Measurements from ENCODE around the gene RBMS3.
"Not testable (repeated sequence)": the region's sequence is repeated elsewhere in the genome, so short reads cannot be mapped to it uniquely, and the experiment has no call there.

Gene RBMS3

DNA sequence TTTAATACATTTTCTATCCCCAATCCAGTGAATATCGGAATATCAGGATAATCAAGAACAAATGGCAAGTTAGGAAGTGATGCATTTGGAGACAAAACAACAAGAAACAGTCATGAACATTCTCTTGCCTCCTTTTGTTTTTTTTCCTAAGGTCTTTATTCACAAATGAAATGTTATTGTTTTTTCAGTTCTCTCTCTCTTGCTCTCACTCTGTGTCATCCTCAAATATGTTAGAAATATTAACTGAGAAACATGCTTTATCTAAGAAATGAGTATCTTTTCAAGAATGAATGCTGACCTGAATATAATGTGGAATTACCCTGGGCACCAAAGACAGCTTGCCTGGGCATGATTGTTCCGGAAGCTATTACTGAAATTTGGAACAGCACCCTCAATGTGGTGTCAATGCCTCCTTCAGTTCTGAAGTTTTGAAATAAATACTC, 51.3 kb downstream of the RBMS3 start:
- in situ Hi-C loops (cut with MboI; ENCODE audit: low pct_unique_long_range_greater_than_20kb, low sequenced_read_pairs): no loop called here

DNA sequence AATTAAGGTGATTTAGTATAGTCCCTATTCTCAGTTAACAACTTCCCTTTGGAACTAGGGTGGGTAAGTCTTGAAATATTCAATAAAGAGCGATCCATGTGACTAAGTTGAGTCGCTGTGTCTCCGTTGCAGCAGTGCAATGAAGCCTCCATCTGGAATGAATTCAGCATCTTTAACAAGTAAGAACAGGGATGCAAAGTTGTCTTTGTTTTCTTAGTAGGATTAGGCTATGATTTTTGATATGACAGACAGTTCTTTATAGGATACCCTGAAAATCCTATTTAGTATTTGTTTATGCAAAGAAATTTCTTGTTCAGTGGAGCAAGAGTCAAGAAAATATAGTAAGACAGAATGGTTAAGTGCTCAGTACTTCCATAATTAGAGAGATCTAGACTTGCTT, 52.7 kb downstream of the RBMS3 start:
- in situ Hi-C loops (cut with MboI; ENCODE audit: low pct_unique_long_range_greater_than_20kb, low sequenced_read_pairs): no loop called here
- DNase-seq: no peak

More for the DNA sequence above, 51.3 kb downstream of the RBMS3 start:
- DNase-seq: no peak

GRCh38 chr3:29334706-29335105, 53.8 kb downstream of the RBMS3 start:
- DNase-seq: no peak
- in situ Hi-C loops (cut with MboI; ENCODE audit: low pct_unique_long_range_greater_than_20kb, low sequenced_read_pairs): no loop called here

GRCh38 chr3:29335438-29335837, 54.6 kb downstream of the RBMS3 start:
- DNase-seq: no peak
- in situ Hi-C loops (cut with MboI; ENCODE audit: low pct_unique_long_range_greater_than_20kb, low sequenced_read_pairs): no loop called here

GRCh38 chr3:29335943-29336342, 55.1 kb downstream of the RBMS3 start:
- in situ Hi-C loops (cut with MboI; ENCODE audit: low pct_unique_long_range_greater_than_20kb, low sequenced_read_pairs): no loop called here
- no peak for DNase-seq

DNA sequence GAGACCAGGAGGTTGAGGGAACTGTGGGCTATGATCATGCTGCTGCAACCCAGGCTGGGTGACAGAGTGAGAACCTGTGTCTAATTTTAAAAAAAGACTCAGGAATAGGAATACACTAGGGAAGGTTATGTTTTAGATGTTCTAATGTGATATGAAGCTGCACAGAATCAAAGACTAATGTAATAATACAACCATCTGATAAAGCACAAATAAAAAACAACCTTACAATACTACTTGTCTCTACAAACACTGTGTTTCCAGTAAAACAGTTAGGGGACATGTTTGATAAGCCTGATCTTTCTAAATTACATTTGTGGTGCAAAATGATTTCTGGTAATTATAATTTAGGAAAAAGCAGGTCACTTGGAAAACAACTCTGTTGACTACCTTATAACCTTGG, 56.7 kb downstream of the RBMS3 start:
- DNase-seq: no peak
- in situ Hi-C loops (cut with MboI; ENCODE audit: low pct_unique_long_range_greater_than_20kb, low sequenced_read_pairs): no loop called here

GRCh38 chr3:29338377-29338776, 57.5 kb downstream of the RBMS3 start:
- in situ Hi-C loops (cut with MboI; ENCODE audit: low pct_unique_long_range_greater_than_20kb, low sequenced_read_pairs): no loop called here
- no peak for DNase-seq

GRCh38 chr3:29339016-29339833, 58.4 kb downstream of the RBMS3 start:
- in situ Hi-C loops (cut with MboI; ENCODE audit: low pct_unique_long_range_greater_than_20kb, low sequenced_read_pairs): no loop called here
- DNase-seq: no peak

GRCh38 chr3:29344154-29344553, 63.3 kb downstream of the RBMS3 start:
- no peak for DNase-seq
- in situ Hi-C loops (cut with MboI; ENCODE audit: low pct_unique_long_range_greater_than_20kb, low sequenced_read_pairs): no loop called here

- in situ Hi-C loops (cut with MboI; ENCODE audit: low pct_unique_long_range_greater_than_20kb, low sequenced_read_pairs): no loop called here
- DNase-seq: no peak
Measured at GRCh38 chr3:29344935-29345334, 64.1 kb downstream of the RBMS3 start.

- no peak for DNase-seq
- in situ Hi-C loops (cut with MboI; ENCODE audit: low pct_unique_long_range_greater_than_20kb, low sequenced_read_pairs): no loop called here
Measured at GRCh38 chr3:29345516-29346300, 64.8 kb downstream of the RBMS3 start.

DNA sequence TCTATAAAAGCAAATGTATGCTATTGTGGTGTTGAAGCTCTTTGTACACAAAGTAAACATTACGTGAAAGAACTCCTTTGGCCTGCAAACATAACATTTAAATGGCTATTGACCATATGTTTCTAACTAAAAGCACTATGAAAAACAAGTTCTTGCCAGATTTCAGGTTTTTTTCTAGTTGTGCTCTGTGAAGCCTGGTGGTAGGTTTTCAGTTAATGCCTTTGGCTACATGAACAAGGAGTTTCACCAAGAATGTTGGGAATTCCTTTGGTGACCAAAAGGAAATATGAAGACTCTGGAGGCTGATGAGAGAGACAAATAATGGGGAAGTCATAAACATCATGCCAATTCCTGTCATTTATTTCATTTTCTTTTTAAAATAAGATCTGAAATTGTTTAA, 66.0 kb downstream of the RBMS3 start:
- in situ Hi-C loops (cut with MboI; ENCODE audit: low pct_unique_long_range_greater_than_20kb, low sequenced_read_pairs): no loop called here

GRCh38 chr3:29347412-29347811, 66.5 kb downstream of the RBMS3 start:
- in situ Hi-C loops (cut with MboI; ENCODE audit: low pct_unique_long_range_greater_than_20kb, low sequenced_read_pairs): no loop called here
- no peak for DNase-seq

More for the DNA sequence above, 66.0 kb downstream of the RBMS3 start:
- DNase-seq: no peak

DNA sequence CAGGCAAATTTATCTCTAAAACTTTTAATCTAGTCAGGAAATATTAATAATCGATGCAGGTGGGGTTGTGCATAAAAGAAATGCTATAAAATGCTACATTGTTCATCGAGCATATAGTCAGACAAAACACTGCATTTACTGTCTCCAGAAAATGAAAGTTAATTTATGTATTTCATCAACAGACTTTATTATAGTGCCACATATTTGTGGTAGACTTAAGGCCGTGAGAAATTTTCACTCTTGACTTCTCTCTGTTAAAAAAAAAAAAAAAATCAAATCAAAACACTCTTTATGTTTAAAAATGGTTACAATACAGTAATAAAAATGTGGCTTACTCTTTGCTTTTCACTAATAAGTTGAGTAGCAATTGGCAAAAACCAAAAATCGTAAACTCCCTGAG, 67.4 kb downstream of the RBMS3 start:
- in situ Hi-C loops (cut with MboI; ENCODE audit: low pct_unique_long_range_greater_than_20kb, low sequenced_read_pairs): no loop called here
- DNase-seq: no peak

- in situ Hi-C loops (cut with MboI; ENCODE audit: low pct_unique_long_range_greater_than_20kb, low sequenced_read_pairs): no loop called here
Measured at GRCh38 chr3:29349049-29349448, 68.2 kb downstream of the RBMS3 start.

GRCh38 chr3:29353807-29354206, 72.9 kb downstream of the RBMS3 start:
- DNase-seq: no peak
- in situ Hi-C loops (cut with MboI; ENCODE audit: low pct_unique_long_range_greater_than_20kb, low sequenced_read_pairs): no loop called here

More at GRCh38 chr3:29349049-29349448, 68.2 kb downstream of the RBMS3 start:
- no peak for DNase-seq

DNA sequence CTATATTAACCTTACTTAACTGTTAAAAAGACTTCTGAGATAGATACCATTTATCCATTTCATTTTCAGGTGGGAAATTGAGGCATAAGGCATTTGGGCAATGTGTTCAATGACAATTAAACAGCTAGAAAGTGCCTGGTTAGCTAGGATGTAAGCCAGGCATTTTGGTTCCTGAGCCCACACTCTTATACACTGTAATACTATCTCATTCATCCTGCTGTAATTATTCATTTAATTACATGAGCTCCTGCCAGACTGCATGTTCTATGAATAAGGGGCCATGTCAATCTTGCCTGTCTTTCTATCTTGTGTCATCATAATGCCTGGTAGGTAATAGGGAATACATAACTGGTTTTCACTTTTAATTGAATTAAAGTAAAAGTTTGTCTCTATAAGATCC, 74.0 kb downstream of the RBMS3 start:
- in situ Hi-C loops (cut with MboI; ENCODE audit: low pct_unique_long_range_greater_than_20kb, low sequenced_read_pairs): no loop called here
- no peak for DNase-seq

- no peak for DNase-seq
- in situ Hi-C loops (cut with MboI; ENCODE audit: low pct_unique_long_range_greater_than_20kb, low sequenced_read_pairs): no loop called here
Measured at GRCh38 chr3:29356062-29356461, 75.2 kb downstream of the RBMS3 start.

DNA sequence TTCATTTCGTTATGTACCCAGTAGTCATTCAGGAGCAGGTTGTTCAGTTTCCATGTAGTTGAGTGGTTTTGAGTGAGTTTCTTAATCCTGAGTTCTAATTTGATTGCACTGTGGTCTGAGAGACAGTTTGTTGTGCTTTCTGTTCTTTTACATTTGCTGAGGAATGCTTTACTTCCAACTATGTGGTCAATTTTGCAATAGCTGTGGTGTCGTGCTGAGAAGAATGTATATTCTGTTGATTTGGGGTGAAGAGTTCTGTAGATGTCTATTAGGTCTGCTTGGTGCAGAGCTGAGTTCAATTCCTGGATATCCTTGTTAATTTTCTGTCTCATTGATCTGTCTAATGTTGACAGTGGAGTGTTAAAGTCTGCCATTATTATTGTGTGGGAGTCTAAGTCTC, 79.4 kb downstream of the RBMS3 start:
- DNase-seq; in situ Hi-C loops (cut with MboI; ENCODE audit: low pct_unique_long_range_greater_than_20kb, low sequenced_read_pairs): not testable (repeated sequence)

DNA sequence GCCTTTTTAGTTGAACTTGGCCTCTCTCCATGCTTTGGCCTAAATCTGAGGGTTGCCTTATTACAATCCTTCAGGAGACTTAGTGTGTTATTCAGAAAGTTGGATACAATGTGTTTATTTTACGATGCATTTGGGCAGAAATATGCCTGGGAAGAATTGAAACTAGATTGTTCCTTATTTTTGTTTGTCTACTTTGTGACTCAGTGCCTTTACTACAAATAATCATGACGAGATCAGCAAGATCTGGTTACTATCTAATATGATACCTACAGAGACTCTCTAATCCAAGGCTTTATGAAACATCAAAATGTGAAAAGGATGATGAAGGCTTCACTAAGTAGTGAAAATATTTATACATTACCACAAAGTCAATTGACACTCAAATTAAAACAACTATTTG, 82.2 kb downstream of the RBMS3 start:
- DNase-seq: no peak
- in situ Hi-C loops (cut with MboI; ENCODE audit: low pct_unique_long_range_greater_than_20kb, low sequenced_read_pairs): no loop called here

Measured in KBM-7 (cell line).